Small intestine (tissue), 7 donors: ENCODE data around the gene CDH22. TPM values are rescaled to one million over a fixed set of nuclear protein-coding genes. Genes with fewer than 3 reads are reported as not detected.

Experiments used
- DNase-seq, 2 donors: peaks; one replicate each; pipeline versions ENCODE4 v3.0.0 to v3.0.0-alpha.2; 2013
- FAIRE-seq: peaks from 2 replicates; lab custom pipeline; 2012; peaks lifted over from hg19 to GRCh38; lab: Jason Lieb, UNC
- H3K27ac ChIP-seq, 3 donors: one replicate each; pipeline ENCODE4 v1.5.1; 2013; ENCODE audit warnings: low read length in 2 of 3, mild to moderate bottlenecking in 2 of 3, control low read depth in 1 of 3, inconsistent platforms in 1 of 3, low read depth in 1 of 3, moderate library complexity in 1 of 3
- H3K27me3 ChIP-seq, 3 donors: one replicate each; pipeline ENCODE4 v1.6.1; 2013; ENCODE audit warnings: low read length in 3 of 3, inconsistent platforms in 1 of 3; ENCODE audit not compliant: control insufficient read depth in 3 of 3, insufficient read depth in 3 of 3
- H3K36me3 ChIP-seq, 3 donors: one replicate each; pipeline ENCODE4 v1.6.1; 2013; ENCODE audit warnings: low read length in 3 of 3, inconsistent platforms in 1 of 3, low read depth in 1 of 3, mild to moderate bottlenecking in 1 of 3, moderate library complexity in 1 of 3; ENCODE audit not compliant: control insufficient read depth in 3 of 3, insufficient read depth in 2 of 3
- H3K4me1 ChIP-seq, 3 donors: one replicate each; pipeline ENCODE4 v1.6.1; 2013; ENCODE audit warnings: low read length in 2 of 3, inconsistent platforms in 1 of 3, low read depth in 1 of 3, mild to moderate bottlenecking in 1 of 3, moderate library complexity in 1 of 3; ENCODE audit not compliant: control insufficient read depth in 3 of 3, insufficient read depth in 2 of 3
- H3K4me3 ChIP-seq, 3 donors: one replicate each; pipeline ENCODE4 v1.5.1; 2013; ENCODE audit warnings: low read length in 3 of 3, control low read depth in 1 of 3, inconsistent platforms in 1 of 3, low read depth in 1 of 3, mild to moderate bottlenecking in 1 of 3, moderate library complexity in 1 of 3
- H3K9me3 ChIP-seq, 2 donors: one replicate each; pipeline ENCODE4 v1.6.1; 2013; ENCODE audit warnings: low read depth in 1 of 2, low read length in 1 of 2; ENCODE audit not compliant: control insufficient read depth in 2 of 2, insufficient read depth in 1 of 2
- WGBS, 3 donors: extraction: QIAGEN DNeasy Blood & Tissue Kit; methylation state at CpG; one replicate each; pipeline ENCODE4 v1.1.7; 2013; 5-methylcytosine and 5-hydroxymethylcytosine counted together
- polyA plus RNA-seq, 4 donors: library from polyadenylated mRNA; stranded (reverse) in 3 of 4; unstranded in 1 of 4; fragments of 200-250 nt in 3 of 4; fragments of 120-200 nt in 1 of 4; gene quantifications; one replicate each; pipeline versions ENCODE4 v1.2.1 to v1.2.3, GENCODE V29; 2013
- donor health status: healthy with polysubstance abuse.
- donor health status: control.
- donor health status: control.
- donor health status: Bipolar disorder and iron deficiency.
- donor health status: healthy.

CDH22 gene
- polyA plus RNA-seq, 4 donors = 0.03 to 0.84 TPM; not detected in 2

- peaks cover 0 to 6% (median 0%) of the 10 kb centered on the region in 3 donors for H3K27me3 ChIP-seq
- DNase-seq (no peak), FAIRE-seq (no peak)
- no peak overlapping the region for H3K4me3 ChIP-seq
- no peak overlapping the region for H3K27ac ChIP-seq
- no peaks in the 10 kb centered on the region for H3K4me1 ChIP-seq
- WGBS, 3 donors = 47 to 68% (median 58%) methylated on average over 5 of the region's 5 CpGs
- H3K36me3 ChIP-seq = no peaks in the 10 kb centered on the region
- H3K9me3 ChIP-seq = no peaks in the 10 kb centered on the region
Observed at GRCh38 chr20:46160661-46161060, 147.6 kb downstream of the CDH22 start.

DNA sequence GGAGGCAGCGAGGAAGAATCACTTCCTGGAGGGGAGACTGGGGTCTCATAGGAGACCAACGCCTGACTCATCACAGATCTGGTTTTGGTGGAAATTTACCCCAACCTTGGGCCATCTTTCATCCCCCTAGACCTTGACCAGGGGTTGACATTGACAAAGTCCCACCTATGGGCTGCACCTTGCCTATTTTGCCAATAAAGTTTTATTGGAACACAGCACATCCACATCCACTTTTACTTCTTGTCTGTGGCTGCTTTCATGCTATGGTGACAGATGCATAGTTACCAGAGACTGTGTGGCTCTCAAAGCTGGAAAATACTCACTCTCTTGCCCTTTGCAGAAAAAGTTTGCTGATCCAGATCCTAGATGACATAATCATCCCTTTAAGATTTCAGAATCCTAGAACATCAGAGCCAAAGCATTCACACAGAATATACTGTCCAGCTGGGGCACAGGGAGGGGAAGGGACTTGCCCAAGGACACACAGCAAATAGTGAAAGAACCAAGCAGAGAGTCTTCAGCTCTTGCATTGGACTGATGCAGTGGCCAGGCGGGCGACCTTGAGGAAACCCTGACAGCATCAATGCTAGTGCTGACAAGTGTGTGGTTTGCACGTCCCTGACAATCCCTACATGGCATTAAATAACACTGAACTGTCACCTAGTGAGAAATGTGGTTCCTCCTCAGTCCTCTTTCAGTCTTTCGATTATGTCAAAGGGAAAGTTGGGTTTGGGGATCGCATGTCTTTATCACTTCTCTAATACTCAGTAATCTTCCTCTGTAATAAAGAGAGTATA, 149.0 kb downstream of the CDH22 start:
- Histone ChIP-seq H3K9me3 (no peaks in the 10 kb centered on the region), H3K4me1 (no peaks in the 10 kb centered on the region), H3K27ac (no peak overlapping the region), H3K27me3 (peaks cover 0 to 6% (median 0%) of the 10 kb centered on the region in 3 donors), H3K36me3 (no peaks in the 10 kb centered on the region), H3K4me3 (no peak overlapping the region)
- 51 to 62% (median 55%) methylated on average over 7 of the region's 7 CpGs for WGBS, 3 donors
- no peak for FAIRE-seq
- no peak for DNase-seq

DNA sequence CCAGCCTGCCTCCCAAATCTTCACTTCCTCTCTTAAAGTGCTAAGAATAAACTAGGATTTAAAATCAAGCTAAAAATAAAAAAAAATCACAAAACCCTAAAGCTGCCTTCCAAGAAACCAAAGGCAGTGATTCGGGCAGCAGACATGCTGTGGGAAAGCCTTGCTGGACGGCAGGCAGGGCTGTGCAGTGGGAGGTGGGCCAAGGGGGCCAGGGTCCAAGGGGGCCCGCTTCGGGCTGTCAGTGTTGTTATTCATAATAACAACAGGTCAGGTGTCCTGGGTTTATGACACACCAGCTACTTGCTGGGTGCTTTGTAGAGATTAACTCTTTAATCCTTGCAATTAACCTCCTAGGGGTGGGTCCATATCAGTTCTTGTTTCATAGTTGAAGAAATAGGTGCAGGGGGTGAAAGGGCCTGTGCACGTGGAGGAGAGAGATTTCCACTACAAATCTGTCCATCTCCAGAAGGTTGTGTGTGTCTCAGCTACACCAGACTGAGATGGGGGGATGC, 149.8 kb downstream of the CDH22 start:
- no peak overlapping the region for H3K4me3 ChIP-seq
- WGBS, 3 donors = 10 to 24% (median 12%) methylated on average over 5 of the region's 5 CpGs
- H3K9me3 ChIP-seq = no peaks in the 10 kb centered on the region
- no peaks in the 10 kb centered on the region for H3K4me1 ChIP-seq
- DNase-seq (no peak), FAIRE-seq (no peak)
- peaks cover 0 to 6% (median 0%) of the 10 kb centered on the region in 3 donors for H3K27me3 ChIP-seq
- no peaks in the 10 kb centered on the region for H3K36me3 ChIP-seq
- no peak overlapping the region for H3K27ac ChIP-seq

- no peaks in the 10 kb centered on the region for H3K36me3 ChIP-seq
- DNase-seq = no peak
- H3K9me3 ChIP-seq = no peaks in the 10 kb centered on the region
- peaks cover 0 to 6% (median 0%) of the 10 kb centered on the region in 3 donors for H3K27me3 ChIP-seq
- H3K4me3 ChIP-seq = no peak overlapping the region
- no peak for FAIRE-seq
- 48 to 63% (median 50%) methylated on average over 7 of the region's 7 CpGs for WGBS, 3 donors
- H3K4me1 ChIP-seq = no peaks in the 10 kb centered on the region
- H3K27ac ChIP-seq = no peak overlapping the region
Observed at GRCh38 chr20:46157625-46158024, 150.7 kb downstream of the CDH22 start.

GRCh38 chr20:46157076-46157592, 151.2 kb downstream of the CDH22 start:
- Histone ChIP-seq H3K36me3 (no peaks in the 10 kb centered on the region), H3K9me3 (no peaks in the 10 kb centered on the region), H3K27me3 (peaks cover 0 to 6% (median 0%) of the 10 kb centered on the region in 3 donors), H3K27ac (no peak overlapping the region), H3K4me3 (no peak overlapping the region), H3K4me1 (no peaks in the 10 kb centered on the region)
- FAIRE-seq = no peak
- DNase-seq = no peak
- 49 to 71% (median 52%) methylated on average over 6 of the region's 6 CpGs for WGBS, 3 donors

- DNase-seq = no peak
Observed at GRCh38 chr20:46156065-46156464, 152.2 kb downstream of the CDH22 start.

DNA sequence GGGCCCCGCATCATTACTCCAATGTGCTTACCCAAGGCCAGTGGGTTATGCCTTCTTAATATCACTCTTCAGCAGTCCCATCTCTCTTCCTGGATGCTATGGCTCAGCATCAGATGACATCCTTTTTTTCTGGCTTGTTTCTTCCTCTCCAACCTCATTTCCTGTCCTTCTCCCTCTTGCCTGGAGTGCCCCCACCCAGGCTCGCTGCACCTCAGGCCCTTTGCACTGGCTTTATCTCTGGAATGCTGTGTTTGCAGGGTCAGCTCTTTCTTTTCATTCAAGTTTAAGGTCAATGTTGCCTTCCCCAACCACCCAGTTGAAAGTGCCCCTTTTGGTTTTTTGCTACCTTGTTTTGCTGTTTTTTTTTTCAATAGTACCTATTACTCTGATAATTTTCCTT, 153.5 kb downstream of the CDH22 start:
- no peak for DNase-seq
- no peak overlapping the region for H3K27ac ChIP-seq
- peaks cover 0 to 6% (median 0%) of the 10 kb centered on the region in 3 donors for H3K27me3 ChIP-seq
- no peaks in the 10 kb centered on the region for H3K4me1 ChIP-seq
- no peak overlapping the region for H3K4me3 ChIP-seq
- H3K36me3 ChIP-seq = no peaks in the 10 kb centered on the region
- 69 to 71% (median 70%) methylated on average over 2 of the region's 2 CpGs for WGBS, 3 donors
- H3K9me3 ChIP-seq = no peaks in the 10 kb centered on the region
- no peak for FAIRE-seq

More at GRCh38 chr20:46156065-46156464, 152.2 kb downstream of the CDH22 start:
- H3K9me3 ChIP-seq = no peaks in the 10 kb centered on the region
- H3K4me3 ChIP-seq = no peak overlapping the region
- no peaks in the 10 kb centered on the region for H3K4me1 ChIP-seq
- H3K27me3 ChIP-seq = peaks cover 0 to 6% (median 0%) of the 10 kb centered on the region in 3 donors
- no peak for FAIRE-seq
- no peaks in the 10 kb centered on the region for H3K36me3 ChIP-seq
- H3K27ac ChIP-seq = no peak overlapping the region
- WGBS, 3 donors = 40 to 51% (median 44%) methylated on average over 8 of the region's 8 CpGs

DNA sequence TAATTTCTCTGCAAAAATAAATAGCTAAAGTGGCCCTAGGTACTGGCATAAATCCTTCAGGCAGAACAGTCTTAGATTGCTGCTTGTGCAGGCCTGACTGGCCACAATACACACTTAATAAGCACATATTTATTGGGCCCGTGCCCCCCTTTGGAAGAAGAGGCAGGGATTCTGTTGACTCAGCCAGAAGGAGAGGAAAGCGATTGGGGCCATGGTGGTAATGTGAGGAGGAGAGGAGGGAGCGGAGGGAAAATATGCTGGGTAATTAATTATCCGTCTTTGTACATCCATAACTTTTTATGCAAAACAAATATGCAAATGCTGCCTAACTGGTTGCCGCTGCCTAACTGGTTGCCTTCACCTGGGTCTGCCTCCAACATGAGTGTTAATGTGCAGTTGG, 154.0 kb downstream of the CDH22 start:
- DNase-seq (no peak), FAIRE-seq (no peak)
- H3K9me3 ChIP-seq = no peaks in the 10 kb centered on the region
- no peak overlapping the region for H3K4me3 ChIP-seq
- no peak overlapping the region for H3K27ac ChIP-seq
- no peaks in the 10 kb centered on the region for H3K4me1 ChIP-seq
- H3K27me3 ChIP-seq = peaks cover 0 to 6% (median 0%) of the 10 kb centered on the region in 3 donors
- 63 to 71% (median 64%) methylated on average over 5 of the region's 5 CpGs for WGBS, 3 donors
- no peaks in the 10 kb centered on the region for H3K36me3 ChIP-seq
